Smooth muscle cell (in vitro differentiated cells): ENCODE measurements around the gene COL6A2. TPM values are rescaled to one million over a fixed set of nuclear protein-coding genes. Genes with fewer than 3 reads are reported as not detected.

Experiments used
- DNase-seq: peaks from one replicate; lab custom pipeline; 2025; ENCODE audit not compliant: unreplicated experiment; lab: John Stamatoyannopoulos, UW
- H2AFZ ChIP-seq: fragments of 200-600 bp; sonication (generic); 2 replicates; pipeline ENCODE4 v1.6.0; 2016; ENCODE audit warnings: antibody characterized with exemption, low read depth, mild to moderate bottlenecking
- H3F3A ChIP-seq: fragments of 200-600 bp; sonication (generic); 2 replicates; pipeline ENCODE4 v1.6.0; 2017; ENCODE audit warnings: antibody characterized with exemption, low read depth
- H3K27ac ChIP-seq: fragments of 200-600 bp; sonication (generic); 2 replicates; pipeline ENCODE4 v1.5.1; 2016; ENCODE audit warnings: low read depth, mild to moderate bottlenecking
- H3K27me3 ChIP-seq: fragments of 200-600 bp; sonication (generic); 2 replicates; pipeline ENCODE4 v1.6.1; 2016; ENCODE audit warnings: low read depth, mild to moderate bottlenecking
- H3K36me3 ChIP-seq: fragments of 200-600 bp; sonication (generic); 2 replicates; pipeline ENCODE4 v1.5.1; 2016; ENCODE audit warnings: low read depth
- H3K4me1 ChIP-seq: fragments of 200-600 bp; sonication (generic); 2 replicates; pipeline ENCODE4 v1.5.1; 2016; ENCODE audit warnings: low read depth
- H3K4me2 ChIP-seq: fragments of 200-600 bp; sonication (generic); 2 replicates; pipeline ENCODE4 v1.6.0; 2016; ENCODE audit warnings: mild to moderate bottlenecking
- H3K4me3 ChIP-seq: fragments of 200-600 bp; sonication (generic); 2 replicates; pipeline ENCODE4 v1.5.1; 2016; ENCODE audit warnings: mild to moderate bottlenecking
- H3K79me2 ChIP-seq: fragments of 200-600 bp; sonication (generic); 2 replicates; pipeline ENCODE4 v1.6.0; 2016; ENCODE audit warnings: low read depth, mild to moderate bottlenecking
- H3K9ac ChIP-seq: fragments of 200-600 bp; sonication (generic); 2 replicates; pipeline ENCODE4 v1.6.0; 2016; ENCODE audit warnings: low read depth
- H3K9me3 ChIP-seq: fragments of 200-600 bp; sonication (generic); replicated peaks from 2 replicates; pipeline ENCODE4 v1.5.1; 2016; ENCODE audit warnings: low read depth
- H4K20me1 ChIP-seq: fragments of 200-600 bp; sonication (generic); 2 replicates; pipeline ENCODE4 v1.6.0; 2016; ENCODE audit warnings: low read depth
- WGBS: methylation state at CpG from one replicate; pipeline ENCODE4 v1.1.7; 2016; ENCODE audit warnings: low lambda C conversion rate; 5-methylcytosine and 5-hydroxymethylcytosine counted together
- polyA plus RNA-seq: library from polyadenylated mRNA; unstranded; fragments of >200 nt; fragmentation: Nextera tagmentation; extraction: Ambion mirVana; gene quantifications from 2 replicates; pipeline ENCODE4 v1.2.1, GENCODE V29; 2016
- total RNA-seq: library from RNA; depleted of rRNA; stranded (reverse); fragments of >200 nt; gene quantifications from 2 replicates; pipeline ENCODE4 v1.2.3, GENCODE V29; 2014
- TF ChIP-seq, protein P1 (sequence below): fragments of 200-600 bp; sonication (generic); IDR thresholded peaks from 2 replicates; pipeline ENCODE4 v1.5.1; 2017; ENCODE audit warnings: borderline replicate concordance, mild to moderate bottlenecking, antibody characterized with exemption; ENCODE audit not compliant: insufficient read depth, poor library complexity, severe bottlenecking

The COL6A2 gene
- total and polyA plus RNA-seq, 2 experiments from 2014 or later: 1,570 to 4,089 TPM

DNA sequence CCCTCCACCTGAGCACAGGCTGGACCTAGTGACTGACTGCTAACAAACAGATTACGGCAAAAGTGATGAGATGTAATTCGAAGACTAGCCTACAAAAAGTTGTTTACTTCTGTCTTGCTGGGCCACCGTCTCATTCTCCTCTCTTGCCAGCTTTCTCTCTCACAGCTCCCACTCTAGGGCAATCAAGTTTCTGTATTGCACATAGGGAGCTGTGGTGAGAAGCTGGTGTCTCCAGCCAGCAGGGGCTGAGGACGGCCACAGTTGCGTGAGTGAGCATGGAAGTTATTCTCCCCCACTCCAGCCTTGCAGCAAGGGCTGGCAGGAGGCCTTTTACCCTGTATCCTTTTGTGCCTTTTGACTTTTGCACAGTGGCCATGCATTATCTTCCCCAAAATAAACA is 8.6 kb upstream of the COL6A2 start:
- H2AFZ ChIP-seq: no peak overlapping the region
- DNase-seq: no peak
- peaks cover 16% of the 10 kb centered on the region for H3K9me3 ChIP-seq
- H3K36me3 ChIP-seq: peaks cover 6% of the 10 kb centered on the region
- H3K27ac ChIP-seq: no peak overlapping the region
- TF ChIP-seq, protein P1, sequence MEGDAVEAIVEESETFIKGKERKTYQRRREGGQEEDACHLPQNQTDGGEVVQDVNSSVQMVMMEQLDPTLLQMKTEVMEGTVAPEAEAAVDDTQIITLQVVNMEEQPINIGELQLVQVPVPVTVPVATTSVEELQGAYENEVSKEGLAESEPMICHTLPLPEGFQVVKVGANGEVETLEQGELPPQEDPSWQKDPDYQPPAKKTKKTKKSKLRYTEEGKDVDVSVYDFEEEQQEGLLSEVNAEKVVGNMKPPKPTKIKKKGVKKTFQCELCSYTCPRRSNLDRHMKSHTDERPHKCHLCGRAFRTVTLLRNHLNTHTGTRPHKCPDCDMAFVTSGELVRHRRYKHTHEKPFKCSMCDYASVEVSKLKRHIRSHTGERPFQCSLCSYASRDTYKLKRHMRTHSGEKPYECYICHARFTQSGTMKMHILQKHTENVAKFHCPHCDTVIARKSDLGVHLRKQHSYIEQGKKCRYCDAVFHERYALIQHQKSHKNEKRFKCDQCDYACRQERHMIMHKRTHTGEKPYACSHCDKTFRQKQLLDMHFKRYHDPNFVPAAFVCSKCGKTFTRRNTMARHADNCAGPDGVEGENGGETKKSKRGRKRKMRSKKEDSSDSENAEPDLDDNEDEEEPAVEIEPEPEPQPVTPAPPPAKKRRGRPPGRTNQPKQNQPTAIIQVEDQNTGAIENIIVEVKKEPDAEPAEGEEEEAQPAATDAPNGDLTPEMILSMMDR: no peak
- H4K20me1 ChIP-seq: no peaks in the 10 kb centered on the region
- no peak overlapping the region for H3K4me3 ChIP-seq
- peaks cover 8% of the 10 kb centered on the region for H3F3A ChIP-seq
- peaks cover 4% of the 10 kb centered on the region for H3K4me1 ChIP-seq
- no peak overlapping the region for H3K9ac ChIP-seq
- 89% methylated on average over 5 of the region's 5 CpGs for WGBS
- no peak overlapping the region for H3K4me2 ChIP-seq
- no peaks in the 10 kb centered on the region for H3K27me3 ChIP-seq
- H3K79me2 ChIP-seq: peaks cover 6% of the 10 kb centered on the region

DNA sequence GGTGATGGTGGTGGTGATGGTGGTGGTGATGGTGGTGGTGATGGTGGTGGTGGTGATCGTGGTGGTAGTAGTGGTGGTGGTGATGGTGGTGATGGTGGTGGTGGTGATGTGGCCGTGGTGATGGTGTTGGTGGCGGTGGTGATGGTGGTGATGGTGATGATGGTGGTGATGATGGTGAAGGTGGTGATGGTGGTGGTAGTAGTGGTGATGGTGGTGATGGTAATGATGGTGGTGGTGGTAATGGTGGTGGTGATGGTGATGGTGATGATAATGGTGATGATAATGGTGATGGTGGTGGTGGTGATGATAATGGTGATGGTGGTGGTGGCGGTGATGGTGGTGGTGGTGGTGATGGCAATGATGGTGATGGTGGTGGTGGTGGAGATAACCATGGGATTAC is 6.8 kb upstream of the COL6A2 start:
- Histone ChIP-seq H3K79me2 (peaks cover 14% of the 10 kb centered on the region), H2AFZ (no peak overlapping the region), H3K4me2 (no peak overlapping the region), H3K27ac (peak overlapping the region; percentile 92), H3K4me1 (peaks cover 4% of the 10 kb centered on the region), H3K36me3 (peaks cover 6% of the 10 kb centered on the region), H3K9ac (no peak overlapping the region), H4K20me1 (no peaks in the 10 kb centered on the region), H3F3A (peaks cover 8% of the 10 kb centered on the region), H3K4me3 (no peak overlapping the region), H3K27me3 (no peaks in the 10 kb centered on the region), H3K9me3 (peaks cover 16% of the 10 kb centered on the region)
- TF ChIP-seq, protein P1: no peak
- DNase-seq: no peak
- 81% methylated on average over 4 of the region's 4 CpGs for WGBS

DNA sequence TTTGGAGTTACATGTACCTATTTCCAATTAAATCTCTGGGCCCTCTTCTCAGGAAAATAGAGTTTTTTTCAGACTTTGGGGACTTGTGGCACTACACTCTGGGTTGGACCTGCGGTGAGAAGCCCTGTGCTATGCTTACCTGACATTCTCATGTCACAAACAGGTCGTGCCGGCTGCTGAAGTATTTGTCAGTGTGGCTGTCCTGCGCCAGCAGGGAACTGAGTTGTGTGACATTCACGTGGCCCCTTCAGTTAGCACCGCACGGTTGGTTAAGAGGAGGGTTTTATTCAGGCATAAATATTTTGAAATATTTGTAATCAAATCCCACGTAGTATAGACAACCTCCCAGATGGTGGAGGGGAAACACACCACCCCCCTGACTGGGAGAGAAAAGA is 6.3 kb upstream of the COL6A2 start:
- Histone ChIP-seq H3F3A (peaks cover 8% of the 10 kb centered on the region), H3K36me3 (peaks cover 6% of the 10 kb centered on the region), H3K27me3 (no peaks in the 10 kb centered on the region), H3K9me3 (peaks cover 16% of the 10 kb centered on the region), H3K9ac (peak overlapping the region; percentile 59), H3K4me3 (no peak overlapping the region), H3K27ac (peak overlapping the region; percentile 92), H3K4me2 (peak overlapping the region; percentile 30), H2AFZ (no peak overlapping the region), H3K79me2 (peaks cover 19% of the 10 kb centered on the region), H3K4me1 (peaks cover 4% of the 10 kb centered on the region), H4K20me1 (no peaks in the 10 kb centered on the region)
- WGBS: 83% methylated on average over 8 of the region's 8 CpGs
- TF ChIP-seq, protein P1: no peak
- no peak for DNase-seq

DNA sequence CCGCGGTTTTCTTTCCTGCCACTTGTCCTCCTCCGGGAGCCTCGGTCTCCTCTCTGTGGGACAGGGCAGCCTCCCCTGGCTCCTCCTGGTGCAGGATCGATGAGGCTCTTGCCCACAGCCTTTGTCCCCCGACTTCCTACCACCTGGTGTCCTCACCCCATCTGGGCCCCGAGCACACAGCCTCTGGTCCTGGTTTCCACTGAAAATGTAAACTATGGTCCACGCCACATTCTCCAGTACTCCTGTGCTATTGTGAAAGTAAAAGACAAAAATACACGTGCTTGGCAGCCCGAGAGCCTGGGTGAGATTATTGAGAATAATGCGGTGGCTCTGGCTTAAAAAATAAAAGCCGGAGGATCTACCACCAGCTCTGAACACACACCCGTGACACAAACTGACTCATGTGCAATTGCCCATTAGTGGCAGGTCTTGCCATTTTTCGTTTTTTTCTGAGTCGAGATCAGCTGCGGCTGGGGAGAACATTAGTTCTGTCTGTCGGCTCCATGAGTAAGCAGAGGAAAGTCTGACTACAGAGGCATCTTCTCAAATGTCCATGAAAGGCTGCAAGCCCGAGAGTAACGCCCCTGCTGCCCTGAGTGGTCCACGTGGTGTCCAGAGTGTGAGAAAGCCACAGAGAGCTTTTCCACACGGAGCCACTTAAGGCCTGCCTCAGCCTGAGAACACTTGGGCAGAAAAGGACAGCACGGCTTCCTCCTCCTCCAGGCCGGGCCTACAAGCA is 5.7 kb upstream of the COL6A2 start:
- Histone ChIP-seq H3K79me2 (peaks cover 24% of the 10 kb centered on the region), H3K9ac (peak overlapping the region; percentile 59), H3K36me3 (peaks cover 6% of the 10 kb centered on the region), H3F3A (peaks cover 12% of the 10 kb centered on the region), H3K27me3 (no peaks in the 10 kb centered on the region), H3K4me1 (peaks cover 4% of the 10 kb centered on the region), H3K9me3 (peaks cover 16% of the 10 kb centered on the region), H4K20me1 (no peaks in the 10 kb centered on the region), H3K4me3 (no peak overlapping the region), H2AFZ (no peak overlapping the region), H3K4me2 (peak overlapping the region; percentile 30), H3K27ac (peak overlapping the region; percentile 92)
- 43% methylated on average over 23 of the region's 23 CpGs for WGBS
- TF ChIP-seq, protein P1: no peak
- DNase-seq: no peak
